GM12891 (cell line): Measurements from ENCODE around the gene AURKB.

Experiments used
- DNase-seq: peaks from one replicate; pipeline ENCODE4 v3.0.0; 2011; ENCODE audit warnings: low spot score; ENCODE audit not compliant: insufficient read length
- FAIRE-seq: peaks from 2 replicates; lab custom pipeline; 2011; peaks lifted over from hg19 to GRCh38; lab: Jason Lieb, UNC
- PAX5 ChIP-seq: IDR thresholded peaks from 2 replicates; pipeline ENCODE4 v1.6.1; 2011; ENCODE audit warnings: low read length, moderate library complexity, mild to moderate bottlenecking; ENCODE audit not compliant: insufficient read depth, severe bottlenecking
- POLR2A ChIP-seq: IDR thresholded peaks from 2 replicates; pipeline ENCODE4 v1.6.1; 2011; ENCODE audit warnings: low read depth, low read length, control low read depth
- POLR2AphosphoS5 ChIP-seq: IDR thresholded peaks from 2 replicates; pipeline ENCODE4 v1.6.1; 2011; ENCODE audit warnings: low read depth, low read length, control low read depth
- POU2F2 ChIP-seq: IDR thresholded peaks from 2 replicates; pipeline ENCODE4 v1.6.1; 2011; ENCODE audit warnings: low read depth, mild to moderate bottlenecking, control low read depth, low read length, moderate library complexity
- SPI1 ChIP-seq: IDR thresholded peaks from 2 replicates; pipeline ENCODE4 v1.6.1; 2011; ENCODE audit warnings: low read depth, low read length, control low read depth
- TAF1 ChIP-seq: IDR thresholded peaks from 2 replicates; pipeline ENCODE4 v1.6.1; 2011; ENCODE audit warnings: low read depth, low read length, control low read depth

AURKB gene

GRCh38 chr17:8162233-8162996, 48.0 kb downstream of the AURKB start, which contains the start of gene VAMP2:
TSS of gene VAMP2 (minus strand) at chr17:8162948. CDS start at chr17:8162879, 69 bp downstream.
- TF ChIP-seq SPI1 (no peak), PAX5 (no peak), POLR2AphosphoS5 (peak; percentile 68; the same call in 1 of the 2 replicates), POU2F2 (no peak), POLR2A (peak; percentile 70; the same call in 1 of the 2 replicates), TAF1 (peak; percentile 48; the same call in 1 of the 2 replicates)
- FAIRE-seq, result peak; percentile 91
- DNase-seq, result no peak

GRCh38 chr17:8161289-8162232, 48.8 kb downstream of the AURKB start:
- peak; percentile 78 for FAIRE-seq

GRCh38 chr17:8160741-8161221, 49.6 kb downstream of the AURKB start:
- FAIRE-seq (no peak), DNase-seq (no peak)
- TF ChIP-seq POU2F2 (no peak), POLR2A (no peak), POLR2AphosphoS5 (no peak), PAX5 (no peak), SPI1 (no peak), TAF1 (no peak)

More at GRCh38 chr17:8161289-8162232, 48.8 kb downstream of the AURKB start:
- no peak for DNase-seq
- peak; percentile 37; the same call in 1 of the 2 replicates for TF ChIP-seq POLR2AphosphoS5
- no peak for TF ChIP-seq POU2F2

GRCh38 chr17:8160224-8160577, 50.2 kb downstream of the AURKB start:
- FAIRE-seq (no peak), DNase-seq (no peak)
- no peak for TF ChIP-seq POU2F2
- TF ChIP-seq POLR2A, result no peak
- TF ChIP-seq PAX5, result no peak
- no peak for TF ChIP-seq POLR2AphosphoS5
- TF ChIP-seq SPI1, result no peak
- no peak for TF ChIP-seq TAF1

GRCh38 chr17:8159459-8160223, 50.7 kb downstream of the AURKB start:
- no peak for FAIRE-seq
- DNase-seq, result no peak
- TF ChIP-seq PAX5, result no peak

- FAIRE-seq (no peak), DNase-seq (no peak)
- TF ChIP-seq SPI1 (no peak), POU2F2 (no peak), POLR2AphosphoS5 (no peak), PAX5 (no peak), TAF1 (no peak), POLR2A (no peak)
These were observed 51.4 kb downstream of the AURKB start for GRCh38 chr17:8159032-8159400.

- peak; percentile 70 for DNase-seq
- no peak for TF ChIP-seq POLR2AphosphoS5
- TF ChIP-seq SPI1, result peak; percentile 61
- no peak for TF ChIP-seq PAX5
- FAIRE-seq, result peak; percentile 93
These were observed 51.9 kb downstream of the AURKB start for GRCh38 chr17:8158267-8159031.

- TF ChIP-seq SPI1 (no peak), TAF1 (peak; percentile 81; the same call in 1 of the 2 replicates), POLR2A (peak; percentile 78), POLR2AphosphoS5 (peak; percentile 79), POU2F2 (peak; percentile 56; the same call in 1 of the 2 replicates), PAX5 (peak; percentile 86)
- DNase-seq, result peak; percentile 94
- peak; percentile 98 for FAIRE-seq
These were observed 54.0 kb downstream of the AURKB start for GRCh38 chr17:8156246-8156992.

GRCh38 chr17:8155996-8156245, 54.5 kb downstream of the AURKB start:
- no peak for FAIRE-seq

More at GRCh38 chr17:8155996-8156245, 54.5 kb downstream of the AURKB start:
- 0 out of 2 replicates have a peak, but pooled peaks have one; percentile 78 for TF ChIP-seq POU2F2
- TF ChIP-seq SPI1, result no peak
- no peak for DNase-seq
